Stimulated activated CD4-positive, alpha-beta T cell treated with anti-CD3 and anti-CD28 coated beads, Interleukin-15, amount 100 ng/mL, for 24 hours (primary cell): ENCODE measurements around the gene LRRC34.

ENCODE experiments used
- DNase-seq: peaks from one replicate; pipeline ENCODE4 v3.0.0-alpha.2; 2020

Gene LRRC34

DNA sequence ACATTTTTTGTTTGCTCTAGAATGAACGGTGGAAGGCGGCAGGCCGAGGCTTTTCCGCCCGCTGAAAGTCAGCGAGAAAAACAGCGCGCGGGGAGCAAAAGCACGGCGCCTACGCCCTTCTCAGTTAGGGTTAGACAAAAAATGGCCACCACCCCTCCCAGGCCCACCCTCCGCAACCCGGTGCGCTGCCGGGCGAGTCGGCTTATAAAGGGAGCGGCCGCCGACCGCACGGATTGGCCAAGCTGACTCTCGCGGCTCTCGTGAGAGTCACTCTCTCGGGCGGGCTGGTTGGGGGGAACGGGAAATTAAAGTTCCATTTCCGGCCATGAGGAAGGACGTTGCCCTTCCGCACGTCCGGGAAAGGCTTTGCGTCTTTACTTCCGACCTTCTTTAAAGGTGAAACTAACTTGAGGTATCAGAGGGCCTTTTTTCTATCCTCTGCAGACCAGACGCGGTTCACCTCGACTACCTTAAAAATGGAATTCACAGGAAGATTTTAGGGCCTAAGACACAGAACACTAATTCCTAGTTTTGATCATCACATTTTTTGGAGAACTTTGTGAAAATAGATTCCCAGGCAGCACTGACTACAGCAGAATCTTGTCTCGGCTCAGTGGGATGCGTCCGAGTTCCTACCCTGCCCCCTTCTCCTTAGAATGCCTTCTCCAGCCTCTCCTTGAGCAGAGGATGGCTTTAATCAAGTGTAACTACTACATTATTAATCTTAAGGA lies 47.7 kb downstream of the LRRC34 start, which contains the start of gene TERC:
Gene TERC (minus strand): TSS at position 179 of the 731 bp plus-strand sequence.
- DNase-seq = peak; percentile 94

DNA sequence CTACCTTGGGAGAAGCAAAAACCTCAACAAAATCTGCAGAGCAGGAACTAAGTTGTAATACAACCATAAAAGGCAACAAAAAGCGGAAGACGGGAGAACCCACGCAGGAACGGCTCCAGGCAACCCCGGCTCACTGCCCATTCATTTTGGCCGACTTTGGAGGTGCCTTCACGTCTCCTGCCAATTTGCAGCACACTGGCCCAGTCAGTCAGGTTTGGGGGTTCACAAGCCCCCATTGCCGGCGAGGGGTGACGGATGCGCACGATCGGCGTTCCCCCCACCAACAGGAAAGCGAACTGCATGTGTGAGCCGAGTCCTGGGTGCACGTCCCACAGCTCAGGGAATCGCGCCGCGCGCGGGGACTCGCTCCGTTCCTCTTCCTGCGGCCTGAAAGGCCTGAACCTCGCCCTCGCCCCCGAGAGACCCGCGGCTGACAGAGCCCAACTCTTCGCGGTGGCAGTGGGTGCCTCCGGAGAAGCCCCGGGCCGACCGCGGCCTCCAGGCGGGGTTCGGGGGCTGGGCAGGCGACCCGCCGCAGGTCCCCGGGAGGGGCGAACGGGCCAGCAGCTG lies 48.3 kb downstream of the LRRC34 start:
- DNase-seq = peak; percentile 76

DNA sequence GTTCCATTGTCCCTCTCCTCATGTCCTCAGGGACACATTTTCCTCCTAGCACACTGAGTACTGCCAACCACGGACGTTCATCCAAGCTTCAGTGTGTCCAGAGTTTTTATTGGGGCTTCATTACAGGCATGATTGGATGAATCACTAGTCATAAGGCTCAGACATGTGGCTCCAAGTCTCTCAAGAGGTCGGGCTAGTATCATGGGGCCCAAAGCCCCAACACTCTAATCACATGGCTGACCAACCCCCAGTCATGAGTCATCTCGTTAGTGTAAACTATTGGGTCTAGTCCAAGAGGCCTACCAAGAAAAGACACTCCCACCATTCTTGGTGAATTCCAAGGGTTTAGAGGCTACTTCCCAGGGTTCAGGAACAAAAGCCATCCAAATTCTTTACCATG lies 52.2 kb downstream of the LRRC34 start:
- no peak for DNase-seq

DNA sequence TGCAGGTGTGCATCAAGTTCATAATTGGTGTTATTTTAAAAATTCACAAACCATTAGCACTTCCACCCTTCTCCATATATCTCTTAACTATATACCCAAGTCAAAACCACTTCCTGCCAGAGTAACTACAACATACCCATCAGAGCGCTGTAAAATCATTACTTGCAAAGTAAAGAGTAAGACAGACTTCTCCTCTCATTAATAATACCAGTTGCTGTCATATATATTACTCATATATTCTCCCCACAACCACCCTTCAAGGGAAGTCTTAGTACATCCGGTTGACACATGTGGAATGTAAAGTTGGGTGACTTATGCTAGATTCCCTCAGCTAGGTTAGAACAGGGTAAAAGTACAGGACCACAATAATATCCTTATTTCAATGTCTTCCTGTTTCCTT lies 53.4 kb downstream of the LRRC34 start:
- DNase-seq = no peak

DNA sequence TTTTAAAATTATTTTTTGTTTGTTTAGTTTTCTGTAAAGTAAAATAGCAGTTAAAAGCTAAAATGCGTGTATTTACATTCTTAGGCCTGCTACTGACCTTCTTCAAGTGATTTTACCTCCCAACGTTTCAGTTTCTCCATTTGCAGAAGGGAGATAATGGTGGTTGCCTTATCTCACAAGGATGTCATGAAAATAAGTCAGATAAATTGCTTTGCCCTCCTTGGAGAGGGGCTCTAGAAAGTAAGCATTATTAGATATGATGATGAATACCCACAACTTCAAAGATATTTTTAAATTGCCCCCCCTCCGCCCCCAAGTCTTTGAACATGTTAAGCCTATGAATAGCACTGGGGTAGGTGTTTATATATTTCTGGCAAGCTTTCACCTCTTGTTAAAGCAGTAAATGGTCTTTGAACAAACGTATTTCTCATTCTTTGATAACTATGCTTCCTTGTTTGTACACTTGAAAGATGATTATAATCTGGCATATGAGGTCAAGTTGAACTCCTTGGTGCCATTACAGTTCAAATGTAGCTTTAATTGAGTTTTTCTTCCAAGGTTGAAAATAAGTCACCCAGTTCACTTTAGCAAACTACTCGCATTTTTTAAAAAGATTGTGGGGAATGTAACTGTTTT lies 54.2 kb downstream of the LRRC34 start:
- DNase-seq = no peak

DNA sequence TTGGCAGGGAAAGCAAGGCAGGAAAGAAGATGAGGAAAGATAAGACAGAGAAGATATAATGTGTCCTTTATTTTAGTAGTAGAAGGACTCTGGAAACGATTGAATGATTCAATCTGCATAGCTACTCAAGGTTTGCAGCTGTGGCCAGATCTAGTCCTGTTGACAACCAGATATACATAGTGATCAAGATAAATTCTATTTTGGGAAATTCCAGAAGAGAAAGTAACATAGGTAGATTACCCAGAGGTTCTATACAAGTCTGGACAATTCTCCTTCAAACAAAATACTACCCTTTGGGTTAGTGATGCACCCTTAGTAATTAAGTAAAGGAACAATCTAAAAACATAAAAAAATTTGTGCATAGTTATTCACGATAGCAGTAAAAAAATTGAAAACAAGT lies 57.2 kb downstream of the LRRC34 start:
- no peak for DNase-seq

DNA sequence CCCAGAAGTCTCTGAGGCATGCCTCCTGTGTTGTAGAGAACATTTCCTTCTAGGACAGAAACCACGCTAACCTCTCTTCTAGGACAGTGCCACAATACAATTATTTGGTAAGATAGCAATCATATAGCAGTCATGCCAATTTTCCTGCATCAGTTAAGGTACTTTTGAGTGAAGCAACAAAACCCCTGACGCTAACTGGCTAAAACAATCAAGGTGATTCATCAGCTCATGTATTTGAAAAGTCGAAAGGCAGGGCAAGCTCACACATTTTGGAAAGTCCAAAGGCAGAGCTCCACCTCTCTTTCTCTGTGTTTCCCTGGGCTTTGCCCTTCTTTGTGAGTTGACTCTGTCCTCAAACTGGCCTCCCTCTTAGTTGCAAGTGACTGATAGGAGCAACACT lies 58.0 kb downstream of the LRRC34 start:
- no peak for DNase-seq

DNA sequence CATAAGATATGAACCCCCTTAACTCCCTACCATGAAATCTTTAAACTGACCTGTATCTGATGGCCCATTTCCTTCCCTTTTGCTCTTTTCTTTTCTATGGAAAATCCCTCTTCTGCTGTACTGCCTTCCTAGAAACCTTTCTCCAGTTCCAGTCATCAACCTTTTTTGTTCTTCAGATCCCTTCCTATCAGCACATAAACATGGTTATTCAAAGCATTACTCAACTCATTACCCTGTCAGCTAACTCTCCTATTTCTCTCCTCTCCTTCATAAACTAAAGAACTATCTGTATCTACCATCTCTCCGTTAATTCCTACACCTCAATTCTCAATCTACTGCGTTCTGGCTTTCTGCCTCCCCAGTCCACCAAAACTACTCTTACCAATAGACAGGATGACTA lies 60.8 kb downstream of the LRRC34 start:
- no peak for DNase-seq

DNA sequence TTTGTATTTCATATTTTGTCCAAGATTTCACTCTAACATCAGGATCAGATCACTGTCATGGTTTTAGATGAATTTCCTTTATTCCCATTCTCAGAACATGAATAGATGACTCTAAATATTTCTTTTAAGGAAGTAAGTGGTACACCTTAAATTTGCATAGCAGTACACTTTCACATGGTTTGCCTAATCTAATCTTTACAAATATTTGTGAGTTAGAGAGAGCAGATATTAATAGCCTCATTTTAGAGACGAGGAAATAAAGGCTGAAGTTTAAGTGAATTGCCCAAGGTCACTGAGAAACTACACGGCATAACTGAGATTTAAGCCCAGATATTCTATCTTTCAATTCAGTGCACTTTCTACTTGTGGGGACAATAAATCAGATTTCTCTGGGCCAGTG lies 62.0 kb downstream of the LRRC34 start:
- no peak for DNase-seq

DNA sequence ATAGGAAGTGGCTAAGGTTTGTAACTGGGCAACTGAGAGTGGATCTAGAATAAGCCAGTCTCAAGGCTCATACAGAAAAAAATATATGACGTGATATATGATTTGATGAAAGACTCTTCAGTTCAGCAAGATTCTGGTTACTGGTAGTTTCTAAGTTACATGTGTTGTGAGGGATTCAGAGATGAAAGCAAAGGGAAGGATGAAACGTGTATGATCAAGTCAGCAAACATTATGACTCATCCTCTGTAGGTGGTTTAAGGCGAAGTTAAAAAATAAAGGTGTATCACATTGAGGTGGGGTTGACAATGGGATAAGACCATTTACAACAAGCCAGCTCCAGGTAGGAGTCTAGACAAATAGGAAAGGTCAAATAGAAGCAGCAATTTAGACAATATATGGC lies 64.0 kb downstream of the LRRC34 start:
- no peak for DNase-seq

DNA sequence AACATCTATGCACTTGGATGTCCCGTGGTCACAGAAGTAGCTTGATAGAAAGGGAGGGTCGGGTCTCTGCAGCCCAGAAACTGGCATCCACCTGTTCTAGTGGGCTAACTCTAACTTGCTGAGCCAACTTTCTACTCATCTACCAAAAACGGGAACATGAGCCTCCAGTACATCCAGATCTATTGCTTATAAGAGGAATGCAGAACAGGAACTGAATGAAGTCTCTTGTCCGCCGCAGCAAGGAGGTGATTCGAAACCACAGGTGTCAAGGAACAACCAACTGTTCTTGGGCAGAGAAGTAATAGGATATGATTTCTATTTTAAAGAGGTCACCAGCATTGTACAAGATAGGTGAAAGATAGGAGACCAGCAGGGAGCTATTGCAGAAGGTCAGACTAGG lies 65.8 kb downstream of the LRRC34 start:
- no peak for DNase-seq

DNA sequence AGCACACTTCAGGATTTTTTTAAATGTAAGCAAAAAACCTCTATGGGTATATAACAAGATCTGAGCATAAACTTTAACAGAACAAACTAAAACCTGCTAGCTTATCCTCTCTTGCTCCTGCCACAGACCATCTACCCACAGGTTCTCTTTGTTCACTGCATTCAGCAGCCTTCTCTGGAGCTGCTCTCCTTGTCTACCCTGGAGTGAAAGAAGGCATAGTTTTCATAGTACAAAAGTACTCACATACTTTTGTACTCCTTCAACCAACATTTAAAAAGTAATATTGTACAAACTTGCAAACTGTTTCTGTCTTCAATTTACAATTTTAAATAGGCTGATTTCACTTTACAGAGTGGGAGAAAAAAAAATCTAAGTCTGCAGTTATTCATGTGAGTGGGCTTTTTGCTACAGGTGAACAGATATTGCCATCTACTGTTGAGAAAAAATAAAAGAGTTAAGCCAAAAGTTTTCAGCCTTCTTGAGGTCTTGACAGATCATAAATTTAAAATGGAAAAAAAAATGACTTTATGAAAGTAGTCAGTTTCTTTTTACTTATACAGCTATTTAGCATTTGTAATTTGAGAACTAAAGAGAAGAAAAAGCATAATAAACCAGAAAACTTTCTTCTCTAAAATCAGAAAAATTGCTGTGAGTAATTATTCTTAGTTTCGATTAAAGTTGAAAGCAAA lies 68.2 kb downstream of the LRRC34 start:
- no peak for DNase-seq
